GM12872 (cell line): ENCODE data around the gene IRX6.

Experiments
- CTCF ChIP-seq: IDR thresholded peaks from 3 replicates; pipeline ENCODE4 v1.5.1; 2011; ENCODE audit warnings: low read depth, mild to moderate bottlenecking, low read length, moderate library complexity; ENCODE audit not compliant: insufficient read depth

Gene IRX6

DNA sequence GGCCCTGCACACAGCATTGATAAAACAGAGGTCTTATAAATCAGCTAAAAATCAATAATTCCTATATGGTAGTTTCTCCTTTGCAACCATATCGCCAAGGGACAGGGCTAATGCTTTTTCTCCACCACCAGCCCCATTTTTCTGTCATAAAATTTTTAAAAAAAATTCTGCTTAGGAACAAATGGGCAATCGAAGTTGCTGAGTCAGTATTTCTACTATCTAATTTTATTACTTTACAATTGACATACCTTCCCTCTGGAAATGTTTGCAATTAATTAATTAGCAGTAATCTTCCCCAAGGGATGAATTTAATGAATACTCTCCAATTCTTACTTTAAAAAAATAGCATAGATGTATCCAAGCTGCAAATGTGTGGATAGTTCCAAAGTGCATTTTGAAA lies 1.7 kb upstream of the IRX6 start:
- no peak for TF ChIP-seq CTCF

DNA sequence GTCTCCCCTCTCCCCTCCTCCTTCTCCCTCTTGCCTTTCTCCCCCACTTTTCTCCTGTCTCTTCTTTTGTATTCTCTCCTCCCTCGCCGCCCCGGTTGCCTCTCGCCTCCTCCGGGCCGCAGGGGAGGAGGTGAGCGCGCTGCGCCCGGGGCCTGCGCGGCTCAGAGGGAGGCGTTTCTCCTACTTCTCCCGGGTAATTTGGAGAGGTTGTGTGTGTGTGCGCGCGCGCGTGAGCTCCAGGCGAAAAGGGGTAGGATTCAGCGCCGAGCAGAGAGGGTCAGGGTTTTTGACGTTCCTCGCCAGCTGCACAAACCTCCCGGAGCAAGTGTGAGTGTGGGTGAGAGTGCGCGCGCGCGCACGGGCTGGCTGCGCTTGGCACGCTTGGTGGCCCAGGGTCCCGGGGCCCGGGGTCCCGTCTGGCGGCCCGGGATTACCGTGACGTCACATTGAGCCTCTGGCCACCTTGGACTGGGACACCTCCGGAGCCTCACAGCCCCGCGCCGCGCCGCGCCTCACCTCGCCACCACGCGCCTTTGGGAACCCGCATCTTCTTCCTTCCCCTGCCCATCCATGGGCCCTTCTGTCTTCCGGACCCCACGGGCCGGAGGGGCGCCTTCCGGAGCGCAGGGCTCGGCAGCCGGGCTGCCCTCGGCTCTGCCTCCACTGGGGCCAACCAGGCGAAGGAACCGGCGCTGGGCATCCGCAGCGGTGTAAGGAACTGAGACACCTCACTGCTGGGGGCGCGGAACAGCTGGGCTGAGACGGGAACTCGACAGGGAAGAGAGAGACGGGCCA lies 479 bp downstream of the IRX6 start:
- TF ChIP-seq CTCF: no peak

DNA sequence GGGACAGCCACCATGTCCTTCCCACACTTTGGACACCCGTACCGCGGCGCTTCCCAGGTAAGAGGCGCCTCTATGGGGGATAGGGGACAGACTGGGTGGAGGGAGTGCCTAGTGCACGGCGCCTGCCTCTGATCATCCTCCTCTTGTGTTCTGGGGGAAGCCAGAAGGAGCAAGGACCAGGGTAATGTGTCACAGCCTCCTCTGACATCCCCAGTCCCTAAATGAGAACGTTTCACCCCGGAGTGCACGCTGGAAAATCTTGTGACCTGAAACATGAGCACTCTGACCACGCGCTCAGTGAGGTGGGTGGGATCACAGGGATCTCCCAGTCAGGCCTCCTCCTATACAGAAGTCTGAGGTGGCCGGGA lies 1.1 kb downstream of the IRX6 start:
- TF ChIP-seq CTCF: no peak

GRCh38 chr16:55325458-55326109 lies 1.6 kb downstream of the IRX6 start:
- TF ChIP-seq CTCF: no peak

- TF ChIP-seq CTCF: no peak
Measured at GRCh38 chr16:55326261-55327092, 2.5 kb downstream of the IRX6 start.

- 0 out of 3 replicates have a peak, but pooled peaks have one; percentile 9 for TF ChIP-seq CTCF
Measured at GRCh38 chr16:55328611-55329569, 4.9 kb downstream of the IRX6 start.
